Measurements from ENCODE around the gene PRSS38. TPM values are rescaled to one million over a fixed set of nuclear protein-coding genes. Genes with fewer than 3 reads are reported as not detected.

PRSS38 gene
- polyA plus RNA-seq, 3 donors: not detected

GRCh38 chr1:227841096-227841495, 25.6 kb downstream of the PRSS38 start:
- Mint-ChIP-seq H3K4me3 (no peak overlapping the region), H3K4me1 (no peaks in the 10 kb centered on the region), H3K36me3 (no peaks in the 10 kb centered on the region), H3K27ac (no peak overlapping the region), H3K9me3 (peaks cover 0 to 7% (median under 1%) of the 10 kb centered on the region in 7 donors), H3K27me3 (ENCODE audit: low read depth in 3 of 3) (peaks cover 0 to 2% (median 0%) of the 10 kb centered on the region in 3 donors)
- Histone ChIP-seq H3K27ac (ENCODE audit: low read depth in 1 of 2, low read length in 2 of 2) (no peak overlapping the region), H4K20me1 (ENCODE audit: insufficient read depth, low read length) (no peaks in the 10 kb centered on the region), H3K27me3 (ENCODE audit: control insufficient read depth in 2 of 2, insufficient read depth in 2 of 2, low read length in 2 of 2) (no peaks in the 10 kb centered on the region), H2AFZ (ENCODE audit: insufficient read depth, low read depth, low read length, poor library complexity, severe bottlenecking) (no peak overlapping the region), H3K79me2 (ENCODE audit: insufficient read depth, low read length) (no peaks in the 10 kb centered on the region), H3K36me3 (replicated peaks in 1 of 2; ENCODE audit: control insufficient read depth in 1 of 2, insufficient read depth in 2 of 2, low read length in 2 of 2) (no peaks in the 10 kb centered on the region), H3K4me3 (replicated peaks in 1 of 3; ENCODE audit: low read depth in 2 of 3, low read length in 3 of 3) (no peak overlapping the region), H3K9me3 (replicated peaks in 1 of 2; ENCODE audit: control insufficient read depth in 1 of 2, insufficient read depth in 1 of 2, low read length in 2 of 2) (peaks cover 0 to 17% of the 10 kb centered on the region in 2 donors), H3K9ac (ENCODE audit: insufficient read depth, low read length, poor library complexity, severe bottlenecking) (no peak overlapping the region), H3K4me1 (ENCODE audit: control insufficient read depth in 1 of 2, insufficient read depth in 2 of 2, low read length in 2 of 2) (no peaks in the 10 kb centered on the region), H3K4me2 (replicated peaks; ENCODE audit: extremely low read depth, low read length, poor library complexity, severe bottlenecking) (no peak overlapping the region)
- no peak for DNase-seq
- intact Hi-C loops (cut with micrococcal nuclease): no loop called here
- no peak for TF ChIP-seq CTCF (IDR thresholded peaks at IDR 0.05)
- 81% methylated on average over 9 of the region's 9 CpGs for WGBS (ENCODE audit: insufficient coverage)

- H3K9ac ChIP-seq (ENCODE audit: insufficient read depth, low read length, poor library complexity, severe bottlenecking): no peak overlapping the region
- no peak for TF ChIP-seq CTCF (IDR thresholded peaks at IDR 0.05)
- no peak overlapping the region for H2AFZ ChIP-seq (ENCODE audit: insufficient read depth, low read depth, low read length, poor library complexity, severe bottlenecking)
- H3K36me3 ChIP-seq (replicated peaks in 1 of 2; ENCODE audit: control insufficient read depth in 1 of 2, insufficient read depth in 2 of 2, low read length in 2 of 2): no peaks in the 10 kb centered on the region
- H3K27ac Mint-ChIP-seq: no peak overlapping the region
- peaks cover 0 to 18% (median 7%) of the 10 kb centered on the region in 7 donors for H3K9me3 Mint-ChIP-seq
- WGBS (ENCODE audit: insufficient coverage): no CpG with 5 or more reads among the region's 5 CpGs
- no peak overlapping the region for H3K27ac ChIP-seq (ENCODE audit: low read depth in 1 of 2, low read length in 2 of 2)
- H3K4me1 ChIP-seq (ENCODE audit: control insufficient read depth in 1 of 2, insufficient read depth in 2 of 2, low read length in 2 of 2): no peaks in the 10 kb centered on the region
- peaks cover 0 to 17% of the 10 kb centered on the region in 2 donors for H3K9me3 ChIP-seq (replicated peaks in 1 of 2; ENCODE audit: control insufficient read depth in 1 of 2, insufficient read depth in 1 of 2, low read length in 2 of 2)
- H3K4me1 Mint-ChIP-seq: no peaks in the 10 kb centered on the region
- H4K20me1 ChIP-seq (ENCODE audit: insufficient read depth, low read length): no peaks in the 10 kb centered on the region
- no peak overlapping the region for H3K4me2 ChIP-seq (replicated peaks; ENCODE audit: extremely low read depth, low read length, poor library complexity, severe bottlenecking)
- H3K79me2 ChIP-seq (ENCODE audit: insufficient read depth, low read length): no peaks in the 10 kb centered on the region
- intact Hi-C loops (cut with micrococcal nuclease): no loop called here
- no peaks in the 10 kb centered on the region for H3K36me3 Mint-ChIP-seq
- no peak for DNase-seq
- H3K27me3 ChIP-seq (ENCODE audit: control insufficient read depth in 2 of 2, insufficient read depth in 2 of 2, low read length in 2 of 2): no peaks in the 10 kb centered on the region
- no peak overlapping the region for H3K4me3 Mint-ChIP-seq
- peaks cover 0 to 2% (median 1%) of the 10 kb centered on the region in 3 donors for H3K27me3 Mint-ChIP-seq (ENCODE audit: low read depth in 3 of 3)
- H3K4me3 ChIP-seq (replicated peaks in 1 of 3; ENCODE audit: low read depth in 2 of 3, low read length in 3 of 3): no peak overlapping the region
Measured at GRCh38 chr1:227844320-227845146, 29.1 kb downstream of the PRSS38 start.

Measured in CD14-positive monocyte (primary cell).